K562 (cell line): Measurements from ENCODE around the gene TMEM132E. TPM values are rescaled to one million over a fixed set of nuclear protein-coding genes. Genes with fewer than 3 reads are reported as not detected.

Experiments
- ATAC-seq: fragments of 200-7000 bp; cut with Tn5 transposase; 3 replicates; pipeline ENCODE4 v1.9.1; 2020; ENCODE audit warnings: moderate library complexity
- BruUV-seq: library from RNA; stranded (reverse); fragments of 400-500 nt; replicated peaks from 2 replicates; lab custom pipeline; 2021; lab: Mats Ljungman, UMichigan
- CTCF ChIA-PET: fragments of 300-600 bp; formaldehyde crosslinking; extraction: SDS; loops from one replicate; lab custom pipeline; 2021; ENCODE audit warnings: low intra/inter-chr PET ratio; lab: Yijun Ruan, JAX
- POLR2A ChIA-PET: fragments of 300-600, 350-650 bp; sonication (Branson Sonifier 250); formaldehyde crosslinking; extraction: SDS; loops from one replicate; lab custom pipeline; 2021; ENCODE audit warnings: antibody characterized with exemption, inconsistent platforms; lab: Yijun Ruan, JAX
- DNase-seq, 4 experiments: peaks; one replicate each; pipeline versions ENCODE4 v3.0.0 to v3.0.0-alpha.2; 2011 to 2018; ENCODE audit warnings: low spot score in 3 of 4, mixed read lengths in 3 of 4; ENCODE audit errors: extremely low read depth in 1 of 4
- FAIRE-seq: peaks from 2 replicates; lab custom pipeline; 2011; peaks lifted over from hg19 to GRCh38; lab: Jason Lieb, UNC
- H2AFZ ChIP-seq: 2 replicates; pipeline ENCODE4 v1.6.0; 2011; ENCODE audit warnings: low read depth, low read length, control low read depth, inconsistent platforms
- H3K27ac ChIP-seq: fragments of 200-600 bp; 3 replicates; pipeline ENCODE4 v1.8.0; 2011; ENCODE audit warnings: low read depth, mild to moderate bottlenecking, control low read depth, inconsistent platforms, low read length, moderate library complexity, mixed read lengths; ENCODE audit errors: extremely low read depth
- H3K27me3 ChIP-seq, 2 experiments: fragments of 300-600 bp in 1 of 2; 2 replicates in 1 of 2; 3 replicates in 1 of 2; pipeline versions ENCODE4 v1.6.0 to v1.8.0; 2011; ENCODE audit warnings: inconsistent platforms in 2 of 2, low read length in 2 of 2, mild to moderate bottlenecking in 1 of 2, mixed read lengths in 1 of 2, moderate library complexity in 1 of 2; ENCODE audit not compliant: control insufficient read depth in 2 of 2, insufficient read depth in 2 of 2
- H3K36me3 ChIP-seq: fragments of 300-600 bp; 3 replicates; pipeline ENCODE4 v1.8.0; 2011; ENCODE audit warnings: mild to moderate bottlenecking, low read length, inconsistent platforms; ENCODE audit not compliant: control insufficient read depth, insufficient read depth
- H3K4me1 ChIP-seq, 2 experiments: fragments of 200-600 bp in 1 of 2; replicated peaks in 1 of 2; 2 replicates in 1 of 2; 3 replicates in 1 of 2; pipeline versions ENCODE4 v1.5.1 to v1.8.0; 2011; ENCODE audit warnings: inconsistent platforms in 2 of 2, low read length in 2 of 2, mild to moderate bottlenecking in 1 of 2, mixed read lengths in 1 of 2, moderate library complexity in 1 of 2; ENCODE audit not compliant: control insufficient read depth in 2 of 2, insufficient read depth in 2 of 2
- H3K4me2 ChIP-seq: 2 replicates; pipeline ENCODE4 v1.6.1; 2011; ENCODE audit warnings: low read length, control low read depth, inconsistent platforms, mixed read lengths; ENCODE audit not compliant: insufficient read depth
- H3K4me3 ChIP-seq: fragments of 200-600 bp; sonication (generic), shearing (Covaris generic); 2 replicates; pipeline ENCODE4 v1.5.1; 2016; ENCODE audit warnings: control low read depth, inconsistent platforms
- H3K79me2 ChIP-seq: fragments of 200-600 bp; 3 replicates; pipeline ENCODE4 v1.8.0; 2011; ENCODE audit warnings: low read length, inconsistent platforms; ENCODE audit not compliant: control insufficient read depth, insufficient read depth
- H3K9ac ChIP-seq, 2 experiments: 2 replicates each; pipeline versions ENCODE4 v1.6.0 to v1.6.1; 2011; ENCODE audit warnings: low read depth in 2 of 2, low read length in 2 of 2, control low read depth in 1 of 2, inconsistent platforms in 1 of 2, mild to moderate bottlenecking in 1 of 2, mixed read lengths in 1 of 2; ENCODE audit not compliant: insufficient read depth in 1 of 2
- H3K9me1 ChIP-seq: one replicate; pipeline ENCODE4 v1.6.0; 2011; ENCODE audit warnings: inconsistent platforms, mild to moderate bottlenecking, low read length, moderate library complexity; ENCODE audit not compliant: control insufficient read depth, insufficient read depth
- H3K9me3 ChIP-seq: replicated peaks from 2 replicates; pipeline ENCODE4 v1.5.1; 2011; ENCODE audit warnings: low read depth, low read length, inconsistent platforms; ENCODE audit not compliant: control insufficient read depth, insufficient read depth
- H4K20me1 ChIP-seq: replicated peaks from 2 replicates; pipeline ENCODE4 v1.6.1; 2011; ENCODE audit warnings: low read length, inconsistent platforms, mixed read lengths; ENCODE audit not compliant: control insufficient read depth, insufficient read depth
- ARID1B ChIP-seq: fragments of 450-650 bp; IDR thresholded peaks from 2 replicates; pipeline ENCODE4 v1.6.1; 2016; ENCODE audit warnings: antibody characterized with exemption, mild to moderate bottlenecking, inconsistent platforms
- ARID3A ChIP-seq: IDR thresholded peaks from 2 replicates; pipeline ENCODE4 v1.6.1; 2012; ENCODE audit warnings: low read depth, low read length, improper control_type of control experiment, borderline replicate concordance
- ETV1 ChIP-seq: fragments of 450-650 bp; conservative IDR thresholded peaks from 2 replicates; pipeline ENCODE4 v1.6.1; 2016; ENCODE audit warnings: missing genetic modification characterization, control low read depth, low read depth, missing compliant biosample characterization
- FOXK1 ChIP-seq: sonication (generic); formaldehyde crosslinking; IDR thresholded peaks from 2 replicates; pipeline ENCODE4 v1.8.0; 2022; ENCODE audit warnings: missing genetic modification reagents, mild to moderate bottlenecking, borderline replicate concordance
- HNRNPL ChIP-seq: fragments of 200-400 bp; formaldehyde crosslinking; IDR thresholded peaks from 2 replicates; pipeline ENCODE4 v1.6.1; 2017; ENCODE audit warnings: low read depth, mild to moderate bottlenecking, low read length
- IRF2 ChIP-seq: sonication (generic); formaldehyde crosslinking; IDR thresholded peaks from 2 replicates; pipeline ENCODE4 v1.8.1; 2022; ENCODE audit warnings: mild to moderate bottlenecking, missing genetic modification reagents
- NFRKB ChIP-seq: fragments of 450-650 bp; IDR thresholded peaks from 2 replicates; pipeline ENCODE4 v1.6.1; 2016; ENCODE audit warnings: low read depth
- NR3C1 ChIP-seq: sonication (generic); formaldehyde crosslinking; IDR thresholded peaks from 2 replicates; pipeline ENCODE4 v1.8.1; 2022; ENCODE audit warnings: missing genetic modification reagents
- NRF1 ChIP-seq, 2 experiments: fragments of 450-650 bp; IDR thresholded peaks in 1 of 2; conservative IDR thresholded peaks in 1 of 2; 2 replicates each; pipeline ENCODE4 v1.6.1; 2014; ENCODE audit warnings: mild to moderate bottlenecking in 2 of 2
- SP1 ChIP-seq: sonication (generic); formaldehyde crosslinking; IDR thresholded peaks from 2 replicates; pipeline ENCODE4 v1.8.1; 2022; ENCODE audit warnings: mild to moderate bottlenecking, missing genetic modification reagents
- TCFL5 ChIP-seq: fragments of 250-450 bp; sonication (Bioruptor Pico); conservative IDR thresholded peaks from 2 replicates; pipeline ENCODE4 v1.6.1; 2021; ENCODE audit warnings: mild to moderate bottlenecking, moderate library complexity, matching md5 sums
- ZNF551 ChIP-seq: fragments of 250-450 bp; sonication (Bioruptor Pico); IDR thresholded peaks from 2 replicates; pipeline ENCODE4 v1.5.0; 2021; ENCODE audit warnings: mild to moderate bottlenecking, moderate library complexity
- ZNF76 ChIP-seq: fragments of 250-450 bp; sonication (Bioruptor Pico); IDR thresholded peaks from 2 replicates; pipeline ENCODE4 v1.4.0; 2020; ENCODE audit warnings: mild to moderate bottlenecking, moderate library complexity, borderline replicate concordance
- ZNF785 ChIP-seq: fragments of 250-450 bp; sonication (Bioruptor Pico); IDR thresholded peaks from 2 replicates; pipeline ENCODE4 v1.4.0; 2020; ENCODE audit warnings: mild to moderate bottlenecking
- WGBS: fragments of 100-300 bp; shearing (Covaris generic); methylation state at CpG from one replicate; pipeline ENCODE4 v1.1.6; 2016; ENCODE audit warnings: low coverage, mixed read lengths; ENCODE audit not compliant: insufficient coverage; ENCODE audit errors: missing lambda C conversion rate; 5-methylcytosine and 5-hydroxymethylcytosine counted together
- in situ Hi-C: fragments of 300-500 bp; cut with MboI; formaldehyde crosslinking; loops from 4 replicates; pipeline ENCODE4 v1.15.0; 2018; ENCODE audit warnings: inconsistent platforms, mixed read lengths
- intact Hi-C: fragments of 100-400 bp; cut with micrococcal nuclease; formaldehyde crosslinking; loops from 2 replicates; pipeline ENCODE4 v1.14.2; 2022
- polyA plus RNA-seq, 8 experiments: library from polyadenylated mRNA; depleted of rRNA in 4 of 8; stranded (reverse) in 5 of 8; unstranded in 3 of 8; fragments of >200 nt; fragmentation: Nextera tagmentation in 2 of 8; fragmentation: Illumina TruSeq in 1 of 8; extraction: Ambion mirVana in 2 of 8; extraction: Trizol in 1 of 8; gene quantifications; 2 replicates each; pipeline versions ENCODE4 v1.2.1 to v1.2.3, GENCODE V29; 2011 to 2014; ENCODE audit warnings: inconsistent platforms in 1 of 8, missing spikeins in 1 of 8
- total RNA-seq, 7 experiments: library from RNA; depleted of rRNA in 6 of 7; stranded (reverse); fragments of >200 nt in 6 of 7; fragmentation: Illumina TruSeq in 2 of 7; extraction: Trizol in 2 of 7; gene quantifications; 2 replicates each; pipeline versions ENCODE4 v1.2.1 to v1.2.3, GENCODE V29; 2011 to 2021; ENCODE audit warnings: low replicate concordance in 1 of 7
- TF ChIP-seq, protein P1 (sequence below): fragments of 250-450 bp; sonication (Bioruptor Pico); IDR thresholded peaks from 2 replicates; pipeline ENCODE4 v1.8.0; 2022; ENCODE audit warnings: moderate library complexity, mild to moderate bottlenecking, inconsistent platforms
- TF ChIP-seq, protein P2 (sequence below): fragments of 450-650 bp; IDR thresholded peaks from 2 replicates; pipeline ENCODE4 v1.6.1; 2018; ENCODE audit warnings: mild to moderate bottlenecking, low read depth; ENCODE audit not compliant: partially characterized antibody
- TF ChIP-seq, protein P3 (sequence below): fragments of 450-650 bp; IDR thresholded peaks from 2 replicates; pipeline ENCODE4 v1.6.1; 2016; ENCODE audit warnings: missing biosample characterization, missing genetic modification characterization

TMEM132E gene
- total and polyA plus RNA-seq, 9 of the 15 experiments (the other 6 are each of a cell fraction or from before 2014, with no cell fraction given) = not detected

GRCh38 chr17:34633351-34633750 lies 54.0 kb downstream of the TMEM132E start:
- TF ChIP-seq, protein P1, sequence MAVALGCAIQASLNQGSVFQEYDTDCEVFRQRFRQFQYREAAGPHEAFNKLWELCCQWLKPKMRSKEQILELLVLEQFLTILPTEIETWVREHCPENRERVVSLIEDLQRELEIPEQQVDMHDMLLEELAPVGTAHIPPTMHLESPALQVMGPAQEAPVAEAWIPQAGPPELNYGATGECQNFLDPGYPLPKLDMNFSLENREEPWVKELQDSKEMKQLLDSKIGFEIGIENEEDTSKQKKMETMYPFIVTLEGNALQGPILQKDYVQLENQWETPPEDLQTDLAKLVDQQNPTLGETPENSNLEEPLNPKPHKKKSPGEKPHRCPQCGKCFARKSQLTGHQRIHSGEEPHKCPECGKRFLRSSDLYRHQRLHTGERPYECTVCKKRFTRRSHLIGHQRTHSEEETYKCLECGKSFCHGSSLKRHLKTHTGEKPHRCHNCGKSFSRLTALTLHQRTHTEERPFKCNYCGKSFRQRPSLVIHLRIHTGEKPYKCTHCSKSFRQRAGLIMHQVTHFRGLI = no peak
- TF ChIP-seq HNRNPL = no peak
- no peak for TF ChIP-seq TCFL5
- no peak for TF ChIP-seq ZNF76
- no peak for TF ChIP-seq NR3C1 (CRISPR knock-in tag)
- TF ChIP-seq ETV1 = no peak
- no peak for TF ChIP-seq SP1
- no peak for TF ChIP-seq NRF1 (conservative IDR thresholded peaks at IDR 0.05 in 1 of 2, IDR thresholded peaks at IDR 0.05 in 1 of 2)
- TF ChIP-seq, protein P2, sequence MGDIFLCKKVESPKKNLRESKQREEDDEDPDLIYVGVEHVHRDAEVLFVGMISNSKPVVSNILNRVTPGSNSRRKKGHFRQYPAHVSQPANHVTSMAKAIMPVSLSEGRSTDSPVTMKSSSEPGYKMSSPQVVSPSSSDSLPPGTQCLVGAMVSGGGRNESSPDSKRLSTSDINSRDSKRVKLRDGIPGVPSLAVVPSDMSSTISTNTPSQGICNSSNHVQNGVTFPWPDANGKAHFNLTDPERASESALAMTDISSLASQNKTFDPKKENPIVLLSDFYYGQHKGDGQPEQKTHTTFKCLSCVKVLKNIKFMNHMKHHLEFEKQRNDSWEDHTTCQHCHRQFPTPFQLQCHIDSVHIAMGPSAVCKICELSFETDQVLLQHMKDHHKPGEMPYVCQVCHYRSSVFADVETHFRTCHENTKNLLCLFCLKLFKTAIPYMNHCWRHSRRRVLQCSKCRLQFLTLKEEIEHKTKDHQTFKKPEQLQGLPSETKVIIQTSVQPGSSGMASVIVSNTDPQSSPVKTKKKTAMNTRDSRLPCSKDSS = no peak
- TF ChIP-seq IRF2 (CRISPR knock-in tag) = no peak
- no peak for TF ChIP-seq NFRKB
- TF ChIP-seq ZNF551 (CRISPR knock-in tag) = no peak
- TF ChIP-seq FOXK1 (CRISPR knock-in tag) = no peak
- TF ChIP-seq, protein P3, sequence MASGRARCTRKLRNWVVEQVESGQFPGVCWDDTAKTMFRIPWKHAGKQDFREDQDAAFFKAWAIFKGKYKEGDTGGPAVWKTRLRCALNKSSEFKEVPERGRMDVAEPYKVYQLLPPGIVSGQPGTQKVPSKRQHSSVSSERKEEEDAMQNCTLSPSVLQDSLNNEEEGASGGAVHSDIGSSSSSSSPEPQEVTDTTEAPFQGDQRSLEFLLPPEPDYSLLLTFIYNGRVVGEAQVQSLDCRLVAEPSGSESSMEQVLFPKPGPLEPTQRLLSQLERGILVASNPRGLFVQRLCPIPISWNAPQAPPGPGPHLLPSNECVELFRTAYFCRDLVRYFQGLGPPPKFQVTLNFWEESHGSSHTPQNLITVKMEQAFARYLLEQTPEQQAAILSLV (tag) = no peak
- no peak for TF ChIP-seq ARID1B
- no peak for TF ChIP-seq ZNF785 (CRISPR knock-in tag)
- TF ChIP-seq ARID3A = no peak
- H3K9me1 ChIP-seq = peaks cover 6% of the 10 kb centered on the region
- ChIA-PET CTCF (no interaction called here), POLR2A (interaction anchor here (0.6 kb wide), 1 partner anchor 147 kb away, joined by 3 read pairs; no protein-coding TSS in a partner anchor)
- no peaks in the 10 kb centered on the region for H3K79me2 ChIP-seq
- intact Hi-C loops = loop anchor here (10.0 kb wide), 1 partner anchor 219 kb away; no protein-coding TSS in a partner anchor
- H3K4me1 ChIP-seq = peaks cover 0 to 12% of the 10 kb centered on the region in 2 experiments; a peak in 1 of 5 replicates
- 0% methylated on average over 4 of the region's 4 CpGs for WGBS
- H3K4me3 ChIP-seq = no peak overlapping the region
- H3K27ac ChIP-seq = no peak overlapping the region
- no peak for FAIRE-seq
- peaks cover 14% of the 10 kb centered on the region; the same call in 1 of the 2 replicates for H4K20me1 ChIP-seq
- in situ Hi-C loops = no loop called here
- H2AFZ ChIP-seq = no peak overlapping the region
- H3K9me3 ChIP-seq = no peaks in the 10 kb centered on the region
- no peak overlapping the region for H3K9ac ChIP-seq
- ATAC-seq = no peak
- no peaks in the 10 kb centered on the region for H3K36me3 ChIP-seq
- DNase-seq = no peak
- no peak overlapping the region for H3K4me2 ChIP-seq
- peaks cover 6 to 51% of the 10 kb centered on the region in 2 experiments; a peak in 4 of 5 replicates for H3K27me3 ChIP-seq
- BruUV-seq = no TSS peak
